ENCODE results near the gene BLTP3B.
"Not testable (repeated sequence)": the region's sequence is repeated elsewhere in the genome, so short reads cannot be mapped to it uniquely, and the experiment has no call there.

BLTP3B gene

GRCh38 chr12:100142851-100143559 lies at the start of gene BLTP3B:
BLTP3B (minus strand) TSS chr12:100142874; CDS start chr12:100142635, 239 bp downstream.
- peak; percentile 94 for DNase-seq

GRCh38 chr12:100189636-100190394 lies 47.1 kb upstream of the BLTP3B start:
- no peak for DNase-seq

- DNase-seq = not testable (repeated sequence)
Observed at GRCh38 chr12:100188888-100189635, 46.4 kb upstream of the BLTP3B start.

- DNase-seq = no peak
Observed at GRCh38 chr12:100187857-100188519, 45.3 kb upstream of the BLTP3B start.

GRCh38 chr12:100187068-100187467 lies 44.4 kb upstream of the BLTP3B start:
- no peak for DNase-seq

GRCh38 chr12:100186071-100186470 lies 43.4 kb upstream of the BLTP3B start:
- no peak for DNase-seq

- peak in 1 of 2 experiments; percentile 10 for DNase-seq
Observed at GRCh38 chr12:100185361-100185894, 42.8 kb upstream of the BLTP3B start.

- no peak for DNase-seq
Observed at GRCh38 chr12:100184549-100185145, 42.0 kb upstream of the BLTP3B start.

- no peak for DNase-seq
Observed at GRCh38 chr12:100179252-100179651, 36.6 kb upstream of the BLTP3B start.

GRCh38 chr12:100176493-100176892 lies 33.8 kb upstream of the BLTP3B start:
- DNase-seq = not testable (repeated sequence)

GRCh38 chr12:100174495-100174894 lies 31.8 kb upstream of the BLTP3B start:
- no peak for DNase-seq

GRCh38 chr12:100173111-100173510 lies 30.4 kb upstream of the BLTP3B start:
- no peak for DNase-seq

GRCh38 chr12:100171248-100171647 lies 28.6 kb upstream of the BLTP3B start:
- DNase-seq = no peak

GRCh38 chr12:100170313-100170858 lies 27.7 kb upstream of the BLTP3B start:
- no peak for DNase-seq

GRCh38 chr12:100169345-100169744 lies 26.7 kb upstream of the BLTP3B start:
- no peak for DNase-seq

- DNase-seq = no peak
Observed at GRCh38 chr12:100168562-100168961, 25.9 kb upstream of the BLTP3B start.

GRCh38 chr12:100166232-100166631 lies 23.6 kb upstream of the BLTP3B start:
- DNase-seq = no peak

GRCh38 chr12:100165356-100165755 lies 22.7 kb upstream of the BLTP3B start:
- DNase-seq = no peak

- DNase-seq = no peak
Observed at GRCh38 chr12:100164153-100164704, 21.6 kb upstream of the BLTP3B start.

GRCh38 chr12:100163416-100164152 lies 20.9 kb upstream of the BLTP3B start:
- DNase-seq = peak; percentile 68 to 74
